ENCODE data around the gene DRC1. TPM values are rescaled to one million over a fixed set of nuclear protein-coding genes. Genes with fewer than 3 reads are reported as not detected.

Gene DRC1
- total and polyA plus RNA-seq, 2 of the 13 experiments (the other 11 are each of a cell fraction or from before 2014, with no cell fraction given), result 0.07 TPM; not detected in 1

GRCh38 chr2:26489213-26489850, 87.6 kb downstream of the DRC1 start:
- no peak overlapping the region for H3K4me2 ChIP-seq (ENCODE audit: low read depth, low read length)
- POLR2A ChIA-PET, result no interaction called here
- in situ Hi-C loops (cut with HindIII; ENCODE audit: extremely low pct_ligation_motif_present, low pct_unique_long_range_greater_than_20kb), result no loop called here
- H3K27me3 ChIP-seq (ENCODE audit: control insufficient read depth in 1 of 2, insufficient read depth in 2 of 2, low read length in 2 of 2), result peaks cover 3 to 83% of the 10 kb centered on the region in 2 experiments; a peak in 4 of 5 replicates
- WGBS (ENCODE audit: low lambda C conversion rate), result 36% methylated on average over 12 of the region's 19 CpGs
- no peaks in the 10 kb centered on the region for H3K36me3 ChIP-seq (replicated peaks in 1 of 2; ENCODE audit: control insufficient read depth in 1 of 2, insufficient read depth in 2 of 2, low read length in 2 of 2)
- CTCF ChIA-PET (ENCODE audit: low intra/inter-chr PET ratio, low total read pairs), result no interaction called here
- no peaks in the 10 kb centered on the region for H3K79me2 ChIP-seq (ENCODE audit: insufficient read depth, low read length)
- no peak overlapping the region for H3K9ac ChIP-seq (ENCODE audit: insufficient read depth, low read depth, low read length)
- TF ChIP-seq, protein P1, sequence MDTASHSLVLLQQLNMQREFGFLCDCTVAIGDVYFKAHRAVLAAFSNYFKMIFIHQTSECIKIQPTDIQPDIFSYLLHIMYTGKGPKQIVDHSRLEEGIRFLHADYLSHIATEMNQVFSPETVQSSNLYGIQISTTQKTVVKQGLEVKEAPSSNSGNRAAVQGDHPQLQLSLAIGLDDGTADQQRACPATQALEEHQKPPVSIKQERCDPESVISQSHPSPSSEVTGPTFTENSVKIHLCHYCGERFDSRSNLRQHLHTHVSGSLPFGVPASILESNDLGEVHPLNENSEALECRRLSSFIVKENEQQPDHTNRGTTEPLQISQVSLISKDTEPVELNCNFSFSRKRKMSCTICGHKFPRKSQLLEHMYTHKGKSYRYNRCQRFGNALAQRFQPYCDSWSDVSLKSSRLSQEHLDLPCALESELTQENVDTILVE (CRISPR knock-in tag; IDR thresholded peaks at IDR 0.05), result no peak
- no peak for TF ChIP-seq ZNF34 (CRISPR knock-in tag; IDR thresholded peaks at IDR 0.05; ENCODE audit: borderline replicate concordance)
- TF ChIP-seq ZSCAN22 (CRISPR knock-in tag; IDR thresholded peaks at IDR 0.05), result no peak
- TF ChIP-seq NFKB2 (CRISPR knock-in tag; IDR thresholded peaks at IDR 0.05; ENCODE audit: borderline replicate concordance), result no peak
- DNase-seq (ENCODE audit: low spot score), result no peak
- no peak for FAIRE-seq
- no peak overlapping the region for H2AFZ ChIP-seq (ENCODE audit: low read length)
- intact Hi-C loops (cut with micrococcal nuclease; ENCODE audit: unreplicated experiment), result no loop called here
- H4K20me1 ChIP-seq (ENCODE audit: insufficient read depth, low read length), result no peaks in the 10 kb centered on the region
- H3K27ac ChIP-seq (ENCODE audit: extremely low read length, insufficient read depth, low read length), result no peak overlapping the region
- no peaks in the 10 kb centered on the region for H3K4me1 ChIP-seq (ENCODE audit: insufficient read depth, low read length)
- H3K9me3 ChIP-seq (ENCODE audit: low read length), result no peaks in the 10 kb centered on the region
- H3K4me3 ChIP-seq (replicated peaks in 1 of 3; ENCODE audit: insufficient read depth in 1 of 3, low read depth in 2 of 3, low read length in 3 of 3), result no peak overlapping the region
- BruUV-seq (replicated peaks), result no TSS peak
- ATAC-seq, result no peak

GRCh38 chr2:26491563-26492167, 89.9 kb downstream of the DRC1 start:
- CTCF ChIA-PET (ENCODE audit: low intra/inter-chr PET ratio, low total read pairs), result no interaction called here
- Histone ChIP-seq H3K4me2 (ENCODE audit: low read depth, low read length) (no peak overlapping the region), H3K79me2 (ENCODE audit: insufficient read depth, low read length) (no peaks in the 10 kb centered on the region), H3K9ac (ENCODE audit: insufficient read depth, low read depth, low read length) (no peak overlapping the region), H3K4me1 (ENCODE audit: insufficient read depth, low read length) (no peaks in the 10 kb centered on the region), H3K27me3 (ENCODE audit: control insufficient read depth in 1 of 2, insufficient read depth in 2 of 2, low read length in 2 of 2) (peaks cover 3 to 88% of the 10 kb centered on the region in 2 experiments; a peak in 4 of 5 replicates), H3K27ac (ENCODE audit: extremely low read length, insufficient read depth, low read length) (no peak overlapping the region), H3K4me3 (replicated peaks in 1 of 3; ENCODE audit: insufficient read depth in 1 of 3, low read depth in 2 of 3, low read length in 3 of 3) (no peak overlapping the region), H2AFZ (ENCODE audit: low read length) (no peak overlapping the region), H3K9me3 (ENCODE audit: low read length) (no peaks in the 10 kb centered on the region), H4K20me1 (ENCODE audit: insufficient read depth, low read length) (no peaks in the 10 kb centered on the region), H3K36me3 (replicated peaks in 1 of 2; ENCODE audit: control insufficient read depth in 1 of 2, insufficient read depth in 2 of 2, low read length in 2 of 2) (no peaks in the 10 kb centered on the region)
- POLR2A ChIA-PET, result no interaction called here
- intact Hi-C loops (cut with micrococcal nuclease; ENCODE audit: unreplicated experiment), result loop anchor here (10.0 kb wide), 1 partner anchor 83 kb away; no protein-coding TSS in a partner anchor
- in situ Hi-C loops (cut with HindIII; ENCODE audit: extremely low pct_ligation_motif_present, low pct_unique_long_range_greater_than_20kb), result no loop called here
- TF ChIP-seq, protein P2, sequence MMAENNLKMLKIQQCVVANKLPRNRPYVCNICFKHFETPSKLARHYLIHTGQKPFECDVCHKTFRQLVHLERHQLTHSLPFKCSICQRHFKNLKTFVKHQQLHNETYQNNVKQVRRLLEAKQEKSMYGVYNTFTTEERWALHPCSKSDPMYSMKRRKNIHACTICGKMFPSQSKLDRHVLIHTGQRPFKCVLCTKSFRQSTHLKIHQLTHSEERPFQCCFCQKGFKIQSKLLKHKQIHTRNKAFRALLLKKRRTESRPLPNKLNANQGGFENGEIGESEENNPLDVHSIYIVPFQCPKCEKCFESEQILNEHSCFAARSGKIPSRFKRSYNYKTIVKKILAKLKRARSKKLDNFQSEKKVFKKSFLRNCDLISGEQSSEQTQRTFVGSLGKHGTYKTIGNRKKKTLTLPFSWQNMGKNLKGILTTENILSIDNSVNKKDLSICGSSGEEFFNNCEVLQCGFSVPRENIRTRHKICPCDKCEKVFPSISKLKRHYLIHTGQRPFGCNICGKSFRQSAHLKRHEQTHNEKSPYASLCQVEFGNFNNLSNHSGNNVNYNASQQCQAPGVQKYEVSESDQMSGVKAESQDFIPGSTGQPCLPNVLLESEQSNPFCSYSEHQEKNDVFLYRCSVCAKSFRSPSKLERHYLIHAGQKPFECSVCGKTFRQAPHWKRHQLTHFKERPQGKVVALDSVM (CRISPR knock-in tag; IDR thresholded peaks at IDR 0.05), result no peak
- no peak for TF ChIP-seq ZNF614 (CRISPR knock-in tag; IDR thresholded peaks at IDR 0.05; ENCODE audit: borderline replicate concordance)
- no peak for TF ChIP-seq ZNF724P (CRISPR knock-in tag; IDR thresholded peaks at IDR 0.05; ENCODE audit: borderline replicate concordance)
- TF ChIP-seq FOXM1 (CRISPR knock-in tag; IDR thresholded peaks at IDR 0.05), result no peak
- TF ChIP-seq HMG20B (CRISPR knock-in tag; conservative IDR thresholded peaks at IDR 0.05), result no peak
- no peak for TF ChIP-seq POLR2A (IDR thresholded peaks at IDR 0.05; ENCODE audit: insufficient read depth in 1 of 2, low read depth in 2 of 2, low read length in 2 of 2)
- TF ChIP-seq ARHGAP35 (CRISPR knock-in tag; IDR thresholded peaks at IDR 0.05; ENCODE audit: borderline replicate concordance), result no peak
- TF ChIP-seq ZNF205 (CRISPR knock-in tag; IDR thresholded peaks at IDR 0.05), result no peak
- TF ChIP-seq ZNF234 (CRISPR knock-in tag; conservative IDR thresholded peaks at IDR 0.05), result no peak
- TF ChIP-seq, protein P3, sequence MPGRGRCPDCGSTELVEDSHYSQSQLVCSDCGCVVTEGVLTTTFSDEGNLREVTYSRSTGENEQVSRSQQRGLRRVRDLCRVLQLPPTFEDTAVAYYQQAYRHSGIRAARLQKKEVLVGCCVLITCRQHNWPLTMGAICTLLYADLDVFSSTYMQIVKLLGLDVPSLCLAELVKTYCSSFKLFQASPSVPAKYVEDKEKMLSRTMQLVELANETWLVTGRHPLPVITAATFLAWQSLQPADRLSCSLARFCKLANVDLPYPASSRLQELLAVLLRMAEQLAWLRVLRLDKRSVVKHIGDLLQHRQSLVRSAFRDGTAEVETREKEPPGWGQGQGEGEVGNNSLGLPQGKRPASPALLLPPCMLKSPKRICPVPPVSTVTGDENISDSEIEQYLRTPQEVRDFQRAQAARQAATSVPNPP (CRISPR knock-in tag; IDR thresholded peaks at IDR 0.05), result no peak
- DNase-seq (ENCODE audit: low spot score) (no peak), ATAC-seq (no peak), FAIRE-seq (no peak)
- BruUV-seq (replicated peaks), result no TSS peak
- 31% methylated on average over 8 of the region's 8 CpGs for WGBS (ENCODE audit: low lambda C conversion rate)
